ENCODE data around the gene GPR171. TPM values are rescaled to one million over a fixed set of nuclear protein-coding genes. Genes with fewer than 3 reads are reported as not detected.
"Not testable (repeated sequence)": the region's sequence is repeated elsewhere in the genome, so short reads cannot be mapped to it uniquely, and the experiment has no call there.

GPR171 gene, protein sequence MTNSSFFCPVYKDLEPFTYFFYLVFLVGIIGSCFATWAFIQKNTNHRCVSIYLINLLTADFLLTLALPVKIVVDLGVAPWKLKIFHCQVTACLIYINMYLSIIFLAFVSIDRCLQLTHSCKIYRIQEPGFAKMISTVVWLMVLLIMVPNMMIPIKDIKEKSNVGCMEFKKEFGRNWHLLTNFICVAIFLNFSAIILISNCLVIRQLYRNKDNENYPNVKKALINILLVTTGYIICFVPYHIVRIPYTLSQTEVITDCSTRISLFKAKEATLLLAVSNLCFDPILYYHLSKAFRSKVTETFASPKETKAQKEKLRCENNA
- total RNA-seq (20.6 TPM), polyA plus RNA-seq (42.6 TPM)
- long read RNA-seq, donor 1, result 0 reads
- long read RNA-seq, donor 2, transcript GPR171-201 (3 exons, 1,786 nt), result major isoform, 8 of 14 reads
- long read RNA-seq, donor 2, partial matches to known transcripts, result 0 of 14 reads
- long read RNA-seq, donor 2, other reads (novel, unspliced or antisense), result 0 of 14 reads
- long read RNA-seq, donor 3, transcript GPR171-202 (2 exons, 205 nt), result major isoform, 5 of 11 reads
- long read RNA-seq, donor 3, partial matches to known transcripts, result 0 of 11 reads
- long read RNA-seq, donor 3, other reads (novel, unspliced or antisense), result 0 of 11 reads
- long read RNA-seq, donor 4, partial matches to known transcripts, result 0 of 5 reads
- long read RNA-seq, donor 4, other reads (novel, unspliced or antisense), result 0 of 5 reads
- long read RNA-seq, donor 5, transcript GPR171-202 (2 exons, 205 nt), result major isoform, 6 of 14 reads
- long read RNA-seq, donor 5, partial matches to known transcripts, result 0 of 14 reads
- long read RNA-seq, donor 5, other reads (novel, unspliced or antisense), result 0 of 14 reads
- long read RNA-seq, donor 6, partial matches to known transcripts, result 0 of 1 reads
- long read RNA-seq, donor 6, other reads (novel, unspliced or antisense), result 0 of 1 reads
- long read RNA-seq, donor 7, transcript GPR171-201 (3 exons, 1,786 nt), result major isoform, 5 of 12 reads
- long read RNA-seq, donor 7, transcript GPR171-202 (2 exons, 205 nt), result major isoform, 5 of 12 reads
- long read RNA-seq, donor 7, partial matches to known transcripts, result 0 of 12 reads
- long read RNA-seq, donor 7, other reads (novel, unspliced or antisense), result 0 of 12 reads
- long read RNA-seq, donor 8, partial matches to known transcripts, result 0 of 1 reads
- long read RNA-seq, donor 8, other reads (novel, unspliced or antisense), result 0 of 1 reads
- long read RNA-seq, donor 9, partial matches to known transcripts, result 0 of 6 reads
- long read RNA-seq, donor 9, other reads (novel, unspliced or antisense), result 0 of 6 reads
- long read RNA-seq, donor 10, partial matches to known transcripts, result 0 of 6 reads
- long read RNA-seq, donor 10, other reads (novel, unspliced or antisense), result 0 of 6 reads

DNA sequence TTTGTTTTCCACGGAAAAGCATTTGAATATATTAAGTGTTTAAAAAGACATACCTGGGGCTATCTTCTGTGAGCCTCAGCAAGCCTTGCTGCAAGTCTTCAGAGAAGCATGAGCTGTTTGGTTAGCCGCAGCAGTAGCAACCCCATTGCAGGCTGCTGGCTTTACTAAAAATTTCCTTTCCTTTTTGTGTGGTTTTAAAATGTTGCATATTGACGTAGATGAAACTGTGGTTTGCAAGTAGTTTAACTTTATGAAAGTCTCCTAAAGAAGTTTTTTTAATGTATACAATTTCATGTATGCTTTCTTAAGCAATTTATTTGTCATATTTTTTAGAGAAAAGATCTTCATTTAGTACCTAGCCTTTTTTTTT is at the start of gene GPR171:
Gene GPR171 (minus strand): TSS at position 166 of the 370 bp plus-strand sequence. CDS start 3,830 bp downstream, outside the sequence.
- DNase-seq (ENCODE audit: low read depth in 6 of 9, low spot score in 9 of 9), result peak in 8 of 9 donors; percentile 34 to 89 (median 68)

DNA sequence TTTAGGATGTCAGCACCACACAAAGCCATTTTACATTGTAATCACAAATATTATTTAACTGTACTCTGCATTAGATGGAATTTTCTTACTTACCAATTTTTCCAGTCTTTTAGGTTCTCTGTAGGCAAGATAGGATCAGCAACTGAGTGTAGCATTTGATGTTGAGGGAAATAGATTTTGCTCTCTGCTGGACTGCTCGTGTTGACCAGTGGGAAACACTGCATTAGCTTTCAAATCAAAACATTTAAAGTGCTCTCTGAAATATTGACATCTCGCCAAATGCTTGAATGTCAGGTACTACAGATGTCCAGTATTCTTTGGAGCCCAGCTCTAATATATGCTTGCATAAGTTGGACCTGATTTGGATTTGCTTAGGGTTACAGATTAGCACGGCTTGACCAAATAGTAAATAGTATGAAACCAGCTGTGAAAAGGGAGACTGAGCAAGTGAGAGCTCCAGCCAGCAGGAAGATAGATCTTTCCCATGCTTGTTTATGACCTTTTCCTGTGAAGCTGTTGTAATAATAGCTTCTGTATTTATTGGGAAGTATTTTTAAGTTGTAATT is 45.8 kb upstream of the GPR171 start:
- H3K36me3 ChIP-seq (ENCODE audit: control insufficient read depth in 2 of 2, insufficient read depth in 2 of 2, low read length in 1 of 2), result no peaks in the 10 kb centered on the region
- no peak for DNase-seq (ENCODE audit: low read depth in 6 of 9, low spot score in 9 of 9)
- H3K4me1 ChIP-seq (ENCODE audit: control insufficient read depth in 2 of 2, insufficient read depth in 2 of 2, low read length in 2 of 2), result no peaks in the 10 kb centered on the region
- H3K9me3 ChIP-seq (ENCODE audit: control insufficient read depth in 2 of 2, insufficient read depth in 1 of 2, low read length in 1 of 2), result no peaks in the 10 kb centered on the region
- no peaks in the 10 kb centered on the region for H3K27me3 ChIP-seq (ENCODE audit: control insufficient read depth in 2 of 2, insufficient read depth in 1 of 2, low read length in 1 of 2)
- 94% methylated on average over 3 of the region's 3 CpGs for WGBS
- H3K27ac ChIP-seq (ENCODE audit: low read depth in 1 of 2, low read length in 1 of 2), result no peak overlapping the region
- no peak overlapping the region for H3K4me3 ChIP-seq (ENCODE audit: low read length in 2 of 2)

More for the DNA sequence above, at the start of gene GPR171:
- Histone ChIP-seq H3K27me3 (ENCODE audit: control insufficient read depth in 2 of 2, insufficient read depth in 1 of 2, low read length in 1 of 2) (no peaks in the 10 kb centered on the region), H3K9me3 (ENCODE audit: control insufficient read depth in 2 of 2, insufficient read depth in 1 of 2, low read length in 1 of 2) (no peaks in the 10 kb centered on the region), H3K27ac (ENCODE audit: low read depth in 1 of 2, low read length in 1 of 2) (peak within 1 kb of the TSS; percentile 80 to 81), H3K4me3 (ENCODE audit: low read length in 2 of 2) (peak within 1 kb of the TSS; percentile 21 to 43), H3K36me3 (ENCODE audit: control insufficient read depth in 2 of 2, insufficient read depth in 2 of 2, low read length in 1 of 2) (no peaks in the 10 kb centered on the region), H3K4me1 (ENCODE audit: control insufficient read depth in 2 of 2, insufficient read depth in 2 of 2, low read length in 2 of 2) (peaks cover 13 to 17% of the 10 kb centered on the region in 2 donors)
- WGBS, result 18% methylated on average over 3 of the region's 3 CpGs

DNA sequence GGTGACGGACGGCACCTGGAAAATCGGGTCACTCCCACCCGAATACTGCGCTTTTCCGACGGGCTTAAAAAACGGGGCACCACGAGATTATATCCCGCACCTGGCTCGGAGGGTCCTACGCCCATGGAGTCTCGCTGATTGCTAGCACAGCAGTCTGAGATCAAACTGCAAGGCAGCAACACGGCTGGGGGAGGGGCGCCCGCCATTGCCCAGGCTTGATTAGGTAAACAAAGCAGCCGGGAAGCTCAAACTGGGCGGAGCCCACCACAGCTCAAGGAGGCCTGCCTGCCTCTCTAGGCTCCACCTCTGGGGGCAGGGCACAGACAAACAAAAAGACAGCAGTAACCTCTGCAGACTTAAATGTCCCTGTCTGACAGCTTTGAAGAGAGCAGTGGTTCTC is 39.0 kb upstream of the GPR171 start:
- not testable (repeated sequence) for DNase-seq (ENCODE audit: low read depth in 6 of 9, low spot score in 9 of 9); H3K4me1 ChIP-seq (ENCODE audit: control insufficient read depth in 2 of 2, insufficient read depth in 2 of 2, low read length in 2 of 2); H3K27me3 ChIP-seq (ENCODE audit: control insufficient read depth in 2 of 2, insufficient read depth in 1 of 2, low read length in 1 of 2); H3K27ac ChIP-seq (ENCODE audit: low read depth in 1 of 2, low read length in 1 of 2); H3K9me3 ChIP-seq (ENCODE audit: control insufficient read depth in 2 of 2, insufficient read depth in 1 of 2, low read length in 1 of 2); H3K36me3 ChIP-seq (ENCODE audit: control insufficient read depth in 2 of 2, insufficient read depth in 2 of 2, low read length in 1 of 2); H3K4me3 ChIP-seq (ENCODE audit: low read length in 2 of 2)
- WGBS, result 97% methylated on average over 17 of the region's 18 CpGs

DNA sequence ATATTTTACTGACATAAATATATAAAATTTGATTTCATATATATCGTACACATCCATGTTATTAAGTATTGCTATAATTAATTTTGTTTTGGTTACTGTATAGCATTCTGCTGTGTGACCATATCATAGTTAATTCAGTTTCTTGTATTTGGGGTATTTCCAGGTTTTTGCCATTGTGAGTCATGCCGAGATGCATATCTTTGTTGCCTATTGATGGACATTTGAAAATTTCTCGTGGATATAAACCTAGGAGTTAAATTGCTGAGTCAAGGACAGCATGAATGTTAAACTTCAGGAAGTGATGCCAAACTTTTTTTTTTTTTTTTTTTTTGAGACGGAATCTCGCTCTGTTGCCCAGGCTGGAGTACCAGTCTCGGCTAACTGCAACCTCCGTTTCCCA is 33.7 kb upstream of the GPR171 start:
- no peak overlapping the region for H3K4me3 ChIP-seq (ENCODE audit: low read length in 2 of 2)
- WGBS, result 97% methylated on average over 7 of the region's 7 CpGs
- DNase-seq (ENCODE audit: low read depth in 6 of 9, low spot score in 9 of 9), result no peak
- no peaks in the 10 kb centered on the region for H3K4me1 ChIP-seq (ENCODE audit: control insufficient read depth in 2 of 2, insufficient read depth in 2 of 2, low read length in 2 of 2)
- H3K9me3 ChIP-seq (ENCODE audit: control insufficient read depth in 2 of 2, insufficient read depth in 1 of 2, low read length in 1 of 2), result no peaks in the 10 kb centered on the region
- H3K36me3 ChIP-seq (ENCODE audit: control insufficient read depth in 2 of 2, insufficient read depth in 2 of 2, low read length in 1 of 2), result no peaks in the 10 kb centered on the region
- no peaks in the 10 kb centered on the region for H3K27me3 ChIP-seq (ENCODE audit: control insufficient read depth in 2 of 2, insufficient read depth in 1 of 2, low read length in 1 of 2)
- H3K27ac ChIP-seq (ENCODE audit: low read depth in 1 of 2, low read length in 1 of 2), result no peak overlapping the region

DNA sequence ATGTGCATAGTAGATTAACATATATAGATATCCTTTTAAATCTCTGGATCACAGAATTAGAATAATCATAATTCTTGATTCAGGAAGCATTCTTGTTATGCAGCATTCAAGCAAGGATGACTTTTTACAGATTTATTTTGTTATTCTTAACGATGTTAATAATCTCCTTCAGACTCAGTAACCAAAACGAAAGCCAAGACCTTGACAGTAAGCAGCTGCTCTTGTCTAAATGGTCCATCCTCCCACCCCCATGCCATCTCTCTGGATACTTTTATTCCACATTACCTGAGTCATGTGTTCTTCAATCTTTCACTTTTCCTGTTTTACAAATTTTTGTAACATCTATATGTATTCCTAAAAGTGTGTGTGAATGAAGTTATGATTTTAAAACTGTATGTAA is 33.3 kb upstream of the GPR171 start:
- DNase-seq (ENCODE audit: low read depth in 6 of 9, low spot score in 9 of 9), result no peak
- H3K9me3 ChIP-seq (ENCODE audit: control insufficient read depth in 2 of 2, insufficient read depth in 1 of 2, low read length in 1 of 2), result no peaks in the 10 kb centered on the region
- H3K36me3 ChIP-seq (ENCODE audit: control insufficient read depth in 2 of 2, insufficient read depth in 2 of 2, low read length in 1 of 2), result no peaks in the 10 kb centered on the region
- 88% methylated on average over 2 of the region's 2 CpGs for WGBS
- no peak overlapping the region for H3K27ac ChIP-seq (ENCODE audit: low read depth in 1 of 2, low read length in 1 of 2)
- no peaks in the 10 kb centered on the region for H3K4me1 ChIP-seq (ENCODE audit: control insufficient read depth in 2 of 2, insufficient read depth in 2 of 2, low read length in 2 of 2)
- H3K27me3 ChIP-seq (ENCODE audit: control insufficient read depth in 2 of 2, insufficient read depth in 1 of 2, low read length in 1 of 2), result no peaks in the 10 kb centered on the region
- H3K4me3 ChIP-seq (ENCODE audit: low read length in 2 of 2), result no peak overlapping the region

DNA sequence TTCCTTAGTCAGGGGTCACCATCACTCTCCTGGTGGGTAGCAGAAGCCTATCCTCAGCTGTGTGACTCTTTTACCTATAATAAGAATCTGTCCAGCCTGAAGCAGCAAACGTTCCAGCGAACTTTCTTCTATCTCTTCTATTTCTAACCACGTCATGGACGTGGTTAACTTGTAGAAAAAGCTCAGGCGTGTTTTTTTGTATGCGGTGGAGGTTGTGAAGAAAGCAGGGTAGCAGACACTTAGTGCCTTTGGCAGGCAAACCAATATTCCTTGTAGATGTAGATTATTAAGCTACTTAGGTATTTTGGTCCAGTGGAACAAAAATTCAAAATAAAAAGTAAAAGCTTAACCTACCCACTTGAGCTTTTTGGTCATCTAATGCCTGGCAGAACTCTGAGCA is 31.8 kb upstream of the GPR171 start:
- H3K27ac ChIP-seq (ENCODE audit: low read depth in 1 of 2, low read length in 1 of 2), result no peak overlapping the region

DNA sequence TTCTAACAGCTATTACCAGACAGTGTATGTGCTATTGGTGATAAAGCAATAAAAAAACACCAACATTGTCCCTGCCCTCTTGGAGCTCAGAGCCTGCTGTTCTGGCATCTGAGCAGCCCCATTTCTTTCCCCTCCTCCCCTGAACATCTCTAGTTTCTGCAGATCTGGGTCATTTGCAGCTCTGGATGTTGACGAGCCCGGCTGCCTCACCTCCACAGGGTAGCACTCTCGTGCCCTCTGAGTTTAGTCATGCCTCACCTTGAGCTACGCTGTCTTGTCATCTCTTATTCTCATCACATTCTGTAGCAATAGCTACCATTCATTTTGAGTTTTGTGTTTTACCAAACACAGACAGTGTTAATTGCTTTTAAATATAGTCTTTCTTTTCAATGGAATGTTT is 30.0 kb upstream of the GPR171 start:
- Histone ChIP-seq H3K27ac (ENCODE audit: low read depth in 1 of 2, low read length in 1 of 2) (no peak overlapping the region), H3K4me3 (ENCODE audit: low read length in 2 of 2) (no peak overlapping the region), H3K4me1 (ENCODE audit: control insufficient read depth in 2 of 2, insufficient read depth in 2 of 2, low read length in 2 of 2) (peaks cover 0 to 10% of the 10 kb centered on the region in 2 donors), H3K36me3 (ENCODE audit: control insufficient read depth in 2 of 2, insufficient read depth in 2 of 2, low read length in 1 of 2) (no peaks in the 10 kb centered on the region), H3K27me3 (ENCODE audit: control insufficient read depth in 2 of 2, insufficient read depth in 1 of 2, low read length in 1 of 2) (no peaks in the 10 kb centered on the region), H3K9me3 (ENCODE audit: control insufficient read depth in 2 of 2, insufficient read depth in 1 of 2, low read length in 1 of 2) (no peaks in the 10 kb centered on the region)
- no peak for DNase-seq (ENCODE audit: low read depth in 6 of 9, low spot score in 9 of 9)
- 96% methylated on average over 4 of the region's 4 CpGs for WGBS

More for the DNA sequence above, 31.8 kb upstream of the GPR171 start:
- Histone ChIP-seq H3K4me1 (ENCODE audit: control insufficient read depth in 2 of 2, insufficient read depth in 2 of 2, low read length in 2 of 2) (peaks cover 0 to 2% of the 10 kb centered on the region in 2 donors), H3K27me3 (ENCODE audit: control insufficient read depth in 2 of 2, insufficient read depth in 1 of 2, low read length in 1 of 2) (no peaks in the 10 kb centered on the region), H3K9me3 (ENCODE audit: control insufficient read depth in 2 of 2, insufficient read depth in 1 of 2, low read length in 1 of 2) (no peaks in the 10 kb centered on the region), H3K36me3 (ENCODE audit: control insufficient read depth in 2 of 2, insufficient read depth in 2 of 2, low read length in 1 of 2) (no peaks in the 10 kb centered on the region), H3K4me3 (ENCODE audit: low read length in 2 of 2) (no peak overlapping the region)
- WGBS, result 80% methylated on average over 6 of the region's 6 CpGs
- DNase-seq (ENCODE audit: low read depth in 6 of 9, low spot score in 9 of 9), result no peak

DNA sequence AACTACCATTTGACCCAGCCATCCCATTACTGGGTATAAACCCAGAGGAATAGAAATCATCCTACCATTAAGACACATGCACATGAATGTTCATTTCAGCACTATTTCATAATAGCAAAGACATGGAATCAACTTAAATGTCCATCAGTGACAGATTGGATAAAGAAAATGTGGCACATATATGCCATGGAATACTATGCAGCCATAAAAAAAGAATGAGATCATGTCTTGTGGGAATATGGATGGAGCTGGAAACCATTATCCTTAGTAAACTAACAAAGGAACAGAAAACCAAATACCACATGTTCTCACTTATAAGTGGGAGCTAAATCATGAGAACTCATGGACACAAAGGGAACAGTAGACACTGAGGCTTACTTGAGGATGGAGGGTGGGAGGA is 29.4 kb upstream of the GPR171 start:
- H3K4me1 ChIP-seq (ENCODE audit: control insufficient read depth in 2 of 2, insufficient read depth in 2 of 2, low read length in 2 of 2), result peaks cover 0 to 13% of the 10 kb centered on the region in 2 donors
- not testable (repeated sequence) for H3K36me3 ChIP-seq (ENCODE audit: control insufficient read depth in 2 of 2, insufficient read depth in 2 of 2, low read length in 1 of 2); H3K4me3 ChIP-seq (ENCODE audit: low read length in 2 of 2); H3K27me3 ChIP-seq (ENCODE audit: control insufficient read depth in 2 of 2, insufficient read depth in 1 of 2, low read length in 1 of 2); H3K27ac ChIP-seq (ENCODE audit: low read depth in 1 of 2, low read length in 1 of 2); H3K9me3 ChIP-seq (ENCODE audit: control insufficient read depth in 2 of 2, insufficient read depth in 1 of 2, low read length in 1 of 2); DNase-seq (ENCODE audit: low read depth in 6 of 9, low spot score in 9 of 9)
